Measurements from ENCODE around the gene CLEC9A. TPM values are rescaled to one million over a fixed set of nuclear protein-coding genes. Genes with fewer than 3 reads are reported as not detected.

Gene CLEC9A
- total RNA-seq = 0.43 TPM
- long read RNA-seq = 0 reads

GRCh38 chr12:10030446-10030845 is at the start of gene CLEC9A:
TSS of gene CLEC9A (plus strand) at chr12:10030682. CDS start at chr12:10052688, 22,006 bp downstream.
- Histone ChIP-seq H3K27me3 (no peaks in the 10 kb centered on the region), H3K4me1 (no peaks in the 10 kb centered on the region), H3K9me3 (no peaks in the 10 kb centered on the region), H3K4me3 (no peak within 1 kb of the TSS), H3K27ac (no peak within 1 kb of the TSS), H3K36me3 (no peaks in the 10 kb centered on the region)
- ATAC-seq (no peak), DNase-seq (no peak)
- TF ChIP-seq CTCF (IDR thresholded peaks at IDR 0.05) = no peak
- intact Hi-C loops (cut with DNase I) = no loop called here

- Histone ChIP-seq H3K27me3 (no peaks in the 10 kb centered on the region), H3K9me3 (no peaks in the 10 kb centered on the region), H3K4me1 (no peaks in the 10 kb centered on the region), H3K36me3 (no peaks in the 10 kb centered on the region), H3K27ac (no peak overlapping the region), H3K4me3 (no peak overlapping the region)
- no peak for TF ChIP-seq CTCF (IDR thresholded peaks at IDR 0.05)
- DNase-seq (no peak), ATAC-seq (no peak)
- intact Hi-C loops (cut with DNase I) = no loop called here
Measured at GRCh38 chr12:9991876-9992275, 38.6 kb upstream of the CLEC9A start.

- H3K9me3 ChIP-seq = no peaks in the 10 kb centered on the region
- H3K36me3 ChIP-seq = no peaks in the 10 kb centered on the region
- H3K27me3 ChIP-seq = no peaks in the 10 kb centered on the region
- no peaks in the 10 kb centered on the region for H3K4me1 ChIP-seq
- no peak for TF ChIP-seq CTCF (IDR thresholded peaks at IDR 0.05)
- intact Hi-C loops (cut with DNase I) = no loop called here
- ATAC-seq (no peak), DNase-seq (no peak)
- no peak overlapping the region for H3K27ac ChIP-seq
- no peak overlapping the region for H3K4me3 ChIP-seq
Measured at GRCh38 chr12:9992296-9992695, 38.2 kb upstream of the CLEC9A start.

- Histone ChIP-seq H3K4me3 (no peak within 1 kb of the TSS), H3K27ac (no peak within 1 kb of the TSS), H3K27me3 (no peaks in the 10 kb centered on the region), H3K4me1 (no peaks in the 10 kb centered on the region), H3K9me3 (no peaks in the 10 kb centered on the region), H3K36me3 (no peaks in the 10 kb centered on the region)
- intact Hi-C loops (cut with DNase I) = no loop called here
- DNase-seq (no peak), ATAC-seq (no peak)
- TF ChIP-seq CTCF (IDR thresholded peaks at IDR 0.05) = no peak
Measured at GRCh38 chr12:9999016-9999415, 31.5 kb upstream of the CLEC9A start, which contains the start of gene CLEC1B. TSS of gene CLEC1B (minus strand) at chr12:9999121. CDS start at chr12:9999100, 21 bp downstream.

GRCh38 chr12:10001171-10001776 is 29.2 kb upstream of the CLEC9A start:
- Histone ChIP-seq H3K4me1 (no peaks in the 10 kb centered on the region), H3K27ac (no peak overlapping the region), H3K36me3 (no peaks in the 10 kb centered on the region), H3K27me3 (no peaks in the 10 kb centered on the region), H3K4me3 (no peak overlapping the region), H3K9me3 (no peaks in the 10 kb centered on the region)
- ATAC-seq (no peak), DNase-seq (no peak)
- intact Hi-C loops (cut with DNase I) = no loop called here
- no peak for TF ChIP-seq CTCF (IDR thresholded peaks at IDR 0.05)

All from upper lobe of right lung (tissue), 1 donor.